GM23338 (cell line): ENCODE measurements around the gene DNAJC1. TPM values are rescaled to one million over a fixed set of nuclear protein-coding genes. Genes with fewer than 3 reads are reported as not detected.

Experiments used
- CREB1 ChIP-seq: fragments of 250-450 bp; sonication (Bioruptor Pico); IDR thresholded peaks from 2 replicates; pipeline ENCODE4 v1.5.0; 2020; ENCODE audit warnings: low read depth, mild to moderate bottlenecking, moderate library complexity
- CTCF ChIP-seq, 2 experiments: fragments of 200-600 bp in 1 of 2; sonication (generic) in 1 of 2; conservative IDR thresholded peaks; 2 replicates each; pipeline versions ENCODE4 v1.5.1 to v1.6.1; 2016 to 2017; ENCODE audit warnings: antibody characterized with exemption in 2 of 2, low read depth in 2 of 2, mild to moderate bottlenecking in 2 of 2, moderate library complexity in 1 of 2
- EZH2phosphoT487 ChIP-seq: fragments of 200-600 bp; sonication (generic); IDR thresholded peaks from one replicate; pipeline ENCODE4 v1.8.1; 2018; ENCODE audit warnings: antibody characterized with exemption; ENCODE audit not compliant: unreplicated experiment
- JUNB ChIP-seq: IDR thresholded peaks from one replicate; pipeline ENCODE4 v1.6.1; 2016; ENCODE audit warnings: antibody characterized with exemption; ENCODE audit not compliant: unreplicated experiment
- NANOG ChIP-seq: IDR thresholded peaks from 2 replicates; pipeline ENCODE4 v1.6.1; 2016; ENCODE audit warnings: antibody characterized with exemption, borderline replicate concordance
- POLR2AphosphoS5 ChIP-seq: IDR thresholded peaks from 2 replicates; pipeline ENCODE4 v1.6.1; 2016; ENCODE audit warnings: antibody characterized with exemption, low read depth
- ZNF114 ChIP-seq: fragments of 250-450 bp; sonication (Bioruptor Pico); IDR thresholded peaks from 2 replicates; pipeline ENCODE4 v1.5.0; 2020; ENCODE audit warnings: mild to moderate bottlenecking, moderate library complexity
- ZNF331 ChIP-seq: fragments of 250-450 bp; sonication (Bioruptor Pico); IDR thresholded peaks from 2 replicates; pipeline ENCODE4 v1.5.0; 2020; ENCODE audit warnings: low read depth, mild to moderate bottlenecking, moderate library complexity
- polyA plus RNA-seq: library from polyadenylated mRNA; unstranded; fragments of >200 nt; fragmentation: Nextera tagmentation; extraction: Ambion mirVana; gene quantifications from 2 replicates; pipeline ENCODE4 v1.2.1, GENCODE V29; 2016
- total RNA-seq: library from RNA; depleted of rRNA; stranded (reverse); fragments of >200 nt; shearing (Covaris generic); gene quantifications from 2 replicates; pipeline ENCODE4 v1.2.3, GENCODE V29; 2014
- TF ChIP-seq, protein P1 (sequence below): fragments of 250-450 bp; sonication (Bioruptor Pico); IDR thresholded peaks from 2 replicates; pipeline ENCODE4 v1.5.0; 2020; ENCODE audit warnings: mild to moderate bottlenecking, moderate library complexity
- TF ChIP-seq, protein P2 (sequence below): IDR thresholded peaks from one replicate; pipeline ENCODE4 v1.6.1; 2018; ENCODE audit warnings: antibody characterized with exemption; ENCODE audit not compliant: unreplicated experiment

The DNAJC1 gene
- total and polyA plus RNA-seq, 2 experiments from 2014 or later = 38.6 to 45.3 TPM

DNA sequence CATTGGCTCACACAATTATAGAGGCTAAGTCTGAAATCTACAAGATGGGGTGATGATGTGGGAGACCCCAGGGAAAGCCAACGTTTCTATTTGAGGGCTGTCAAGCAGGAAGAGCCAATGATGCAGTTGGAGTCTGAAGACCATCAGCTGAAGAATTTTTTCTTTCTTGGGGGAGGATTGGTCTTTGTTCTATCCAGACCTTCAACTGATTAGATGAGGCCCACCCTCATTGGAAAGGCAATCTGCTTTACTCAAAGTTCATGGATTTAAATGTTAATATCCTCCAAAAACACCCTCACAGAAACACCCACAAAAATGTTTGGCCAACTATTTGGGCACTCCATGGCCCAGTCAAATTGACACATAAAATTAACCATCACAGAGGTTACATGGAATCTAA, 44.3 kb upstream of the DNAJC1 start (continued):
- TF ChIP-seq, protein P1, sequence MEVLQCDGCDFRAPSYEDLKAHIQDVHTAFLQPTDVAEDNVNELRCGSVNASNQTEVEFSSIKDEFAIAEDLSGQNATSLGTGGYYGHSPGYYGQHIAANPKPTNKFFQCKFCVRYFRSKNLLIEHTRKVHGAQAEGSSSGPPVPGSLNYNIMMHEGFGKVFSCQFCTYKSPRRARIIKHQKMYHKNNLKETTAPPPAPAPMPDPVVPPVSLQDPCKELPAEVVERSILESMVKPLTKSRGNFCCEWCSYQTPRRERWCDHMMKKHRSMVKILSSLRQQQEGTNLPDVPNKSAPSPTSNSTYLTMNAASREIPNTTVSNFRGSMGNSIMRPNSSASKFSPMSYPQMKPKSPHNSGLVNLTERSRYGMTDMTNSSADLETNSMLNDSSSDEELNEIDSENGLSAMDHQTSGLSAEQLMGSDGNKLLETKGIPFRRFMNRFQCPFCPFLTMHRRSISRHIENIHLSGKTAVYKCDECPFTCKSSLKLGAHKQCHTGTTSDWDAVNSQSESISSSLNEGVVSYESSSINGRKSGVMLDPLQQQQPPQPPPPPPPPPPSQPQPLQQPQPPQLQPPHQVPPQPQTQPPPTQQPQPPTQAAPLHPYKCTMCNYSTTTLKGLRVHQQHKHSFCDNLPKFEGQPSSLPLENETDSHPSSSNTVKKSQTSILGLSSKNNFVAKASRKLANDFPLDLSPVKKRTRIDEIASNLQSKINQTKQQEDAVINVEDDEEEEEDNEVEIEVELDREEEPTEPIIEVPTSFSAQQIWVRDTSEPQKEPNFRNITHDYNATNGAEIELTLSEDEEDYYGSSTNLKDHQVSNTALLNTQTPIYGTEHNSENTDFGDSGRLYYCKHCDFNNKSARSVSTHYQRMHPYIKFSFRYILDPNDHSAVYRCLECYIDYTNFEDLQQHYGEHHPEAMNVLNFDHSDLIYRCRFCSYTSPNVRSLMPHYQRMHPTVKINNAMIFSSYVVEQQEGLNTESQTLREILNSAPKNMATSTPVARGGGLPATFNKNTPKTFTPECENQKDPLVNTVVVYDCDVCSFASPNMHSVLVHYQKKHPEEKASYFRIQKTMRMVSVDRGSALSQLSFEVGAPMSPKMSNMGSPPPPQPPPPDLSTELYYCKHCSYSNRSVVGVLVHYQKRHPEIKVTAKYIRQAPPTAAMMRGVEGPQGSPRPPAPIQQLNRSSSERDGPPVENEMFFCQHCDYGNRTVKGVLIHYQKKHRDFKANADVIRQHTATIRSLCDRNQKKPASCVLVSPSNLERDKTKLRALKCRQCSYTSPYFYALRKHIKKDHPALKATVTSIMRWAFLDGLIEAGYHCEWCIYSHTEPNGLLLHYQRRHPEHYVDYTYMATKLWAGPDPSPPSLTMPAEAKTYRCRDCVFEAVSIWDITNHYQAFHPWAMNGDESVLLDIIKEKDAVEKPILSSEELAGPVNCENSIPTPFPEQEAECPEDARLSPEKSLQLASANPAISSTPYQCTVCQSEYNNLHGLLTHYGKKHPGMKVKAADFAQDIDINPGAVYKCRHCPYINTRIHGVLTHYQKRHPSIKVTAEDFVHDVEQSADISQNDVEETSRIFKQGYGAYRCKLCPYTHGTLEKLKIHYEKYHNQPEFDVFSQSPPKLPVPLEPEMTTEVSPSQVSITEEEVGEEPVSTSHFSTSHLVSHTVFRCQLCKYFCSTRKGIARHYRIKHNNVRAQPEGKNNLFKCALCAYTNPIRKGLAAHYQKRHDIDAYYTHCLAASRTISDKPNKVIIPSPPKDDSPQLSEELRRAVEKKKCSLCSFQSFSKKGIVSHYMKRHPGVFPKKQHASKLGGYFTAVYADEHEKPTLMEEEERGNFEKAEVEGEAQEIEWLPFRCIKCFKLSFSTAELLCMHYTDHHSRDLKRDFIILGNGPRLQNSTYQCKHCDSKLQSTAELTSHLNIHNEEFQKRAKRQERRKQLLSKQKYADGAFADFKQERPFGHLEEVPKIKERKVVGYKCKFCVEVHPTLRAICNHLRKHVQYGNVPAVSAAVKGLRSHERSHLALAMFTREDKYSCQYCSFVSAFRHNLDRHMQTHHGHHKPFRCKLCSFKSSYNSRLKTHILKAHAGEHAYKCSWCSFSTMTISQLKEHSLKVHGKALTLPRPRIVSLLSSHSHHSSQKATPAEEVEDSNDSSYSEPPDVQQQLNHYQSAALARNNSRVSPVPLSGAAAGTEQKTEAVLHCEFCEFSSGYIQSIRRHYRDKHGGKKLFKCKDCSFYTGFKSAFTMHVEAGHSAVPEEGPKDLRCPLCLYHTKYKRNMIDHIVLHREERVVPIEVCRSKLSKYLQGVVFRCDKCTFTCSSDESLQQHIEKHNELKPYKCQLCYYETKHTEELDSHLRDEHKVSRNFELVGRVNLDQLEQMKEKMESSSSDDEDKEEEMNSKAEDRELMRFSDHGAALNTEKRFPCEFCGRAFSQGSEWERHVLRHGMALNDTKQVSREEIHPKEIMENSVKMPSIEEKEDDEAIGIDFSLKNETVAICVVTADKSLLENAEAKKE (CRISPR knock-in tag) = no peak
- TF ChIP-seq ZNF331 (no peak), CTCF (conservative IDR thresholded peaks at IDR 0.05; ENCODE audit: low read depth in 2 of 2) (no peak), JUNB (no peak), CREB1 (CRISPR knock-in tag) (no peak), NANOG (no peak), POLR2AphosphoS5 (no peak), EZH2phosphoT487 (no peak), ZNF114 (CRISPR knock-in tag) (no peak)
- TF ChIP-seq, protein P2, sequence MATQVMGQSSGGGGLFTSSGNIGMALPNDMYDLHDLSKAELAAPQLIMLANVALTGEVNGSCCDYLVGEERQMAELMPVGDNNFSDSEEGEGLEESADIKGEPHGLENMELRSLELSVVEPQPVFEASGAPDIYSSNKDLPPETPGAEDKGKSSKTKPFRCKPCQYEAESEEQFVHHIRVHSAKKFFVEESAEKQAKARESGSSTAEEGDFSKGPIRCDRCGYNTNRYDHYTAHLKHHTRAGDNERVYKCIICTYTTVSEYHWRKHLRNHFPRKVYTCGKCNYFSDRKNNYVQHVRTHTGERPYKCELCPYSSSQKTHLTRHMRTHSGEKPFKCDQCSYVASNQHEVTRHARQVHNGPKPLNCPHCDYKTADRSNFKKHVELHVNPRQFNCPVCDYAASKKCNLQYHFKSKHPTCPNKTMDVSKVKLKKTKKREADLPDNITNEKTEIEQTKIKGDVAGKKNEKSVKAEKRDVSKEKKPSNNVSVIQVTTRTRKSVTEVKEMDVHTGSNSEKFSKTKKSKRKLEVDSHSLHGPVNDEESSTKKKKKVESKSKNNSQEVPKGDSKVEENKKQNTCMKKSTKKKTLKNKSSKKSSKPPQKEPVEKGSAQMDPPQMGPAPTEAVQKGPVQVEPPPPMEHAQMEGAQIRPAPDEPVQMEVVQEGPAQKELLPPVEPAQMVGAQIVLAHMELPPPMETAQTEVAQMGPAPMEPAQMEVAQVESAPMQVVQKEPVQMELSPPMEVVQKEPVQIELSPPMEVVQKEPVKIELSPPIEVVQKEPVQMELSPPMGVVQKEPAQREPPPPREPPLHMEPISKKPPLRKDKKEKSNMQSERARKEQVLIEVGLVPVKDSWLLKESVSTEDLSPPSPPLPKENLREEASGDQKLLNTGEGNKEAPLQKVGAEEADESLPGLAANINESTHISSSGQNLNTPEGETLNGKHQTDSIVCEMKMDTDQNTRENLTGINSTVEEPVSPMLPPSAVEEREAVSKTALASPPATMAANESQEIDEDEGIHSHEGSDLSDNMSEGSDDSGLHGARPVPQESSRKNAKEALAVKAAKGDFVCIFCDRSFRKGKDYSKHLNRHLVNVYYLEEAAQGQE = no peak
